Measurements from ENCODE around the gene PCDHGB3. TPM values are rescaled to one million over a fixed set of nuclear protein-coding genes. Genes with fewer than 3 reads are reported as not detected.
"Not testable (repeated sequence)": the region's sequence is repeated elsewhere in the genome, so short reads cannot be mapped to it uniquely, and the experiment has no call there.

Gene PCDHGB3
- polyA plus RNA-seq, 2 of the 4 experiments (the other 2 are of a cell fraction): 0.28 to 1.2 TPM

DNA sequence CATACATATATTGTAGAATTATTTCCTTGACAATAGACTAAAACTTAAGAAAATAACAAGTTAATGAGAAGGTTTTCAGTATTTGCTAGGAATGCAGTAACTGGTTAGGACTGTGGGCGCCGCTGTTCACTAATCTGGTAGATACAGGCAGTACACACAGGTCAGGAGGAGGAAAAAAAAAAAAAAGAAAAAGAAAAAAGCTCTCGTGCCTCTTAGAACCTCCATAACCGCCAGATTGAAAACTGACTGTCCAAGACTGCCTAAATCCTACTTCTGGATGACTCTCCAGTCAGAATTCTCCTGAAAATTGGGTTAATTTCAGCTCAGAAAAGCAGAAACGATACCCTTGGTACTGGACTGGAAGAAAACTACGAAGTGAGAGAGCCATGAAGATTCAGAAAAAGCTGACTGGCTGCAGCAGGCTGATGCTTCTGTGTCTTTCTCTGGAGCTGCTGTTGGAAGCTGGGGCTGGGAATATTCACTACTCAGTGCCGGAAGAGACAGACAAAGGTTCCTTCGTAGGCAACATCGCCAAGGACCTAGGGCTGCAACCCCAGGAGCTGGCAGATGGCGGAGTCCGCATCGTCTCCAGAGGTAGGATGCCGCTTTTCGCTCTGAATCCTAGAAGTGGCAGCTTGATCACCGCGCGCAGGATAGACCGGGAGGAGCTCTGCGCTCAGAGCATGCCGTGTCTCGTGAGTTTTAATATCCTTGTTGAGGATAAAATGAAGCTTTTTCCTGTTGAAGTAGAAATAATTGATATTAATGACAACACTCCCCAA is 39.6 kb upstream of the PCDHGB3 start, which contains the start of gene PCDHGA1:
Gene PCDHGA1, plus strand, starts transcription at position 216 of the 782 bp plus-strand sequence.
- Histone ChIP-seq H3K4me3 (peak within 1 kb of the TSS; percentile 43), H3K9me3 (peaks cover 25% of the 10 kb centered on the region; the same call in 2 of the 3 replicates), H3K27ac (peak within 1 kb of the TSS; percentile 44 to 80; a peak in 5 of 6 replicates), H3K4me2 (peak within 1 kb of the TSS; percentile 70), H3K4me1 (no peaks in the 10 kb centered on the region)
- DNase-seq (ENCODE audit: low read depth in 1 of 2, low spot score in 1 of 2) (peak; percentile 57 to 74), ATAC-seq (peak; percentile 92 to 94), FAIRE-seq (no peak)
- CTCF ChIA-PET: interaction anchor here (0.6 to 4.9 kb wide), 24 partner anchors 8 to 360 kb away, joined by 3 to 45 read pairs (median 4); partner anchors contain the start of genes PCDHB2, PCDHB7, PCDHGA2 and PCDHGA7
- WGBS (ENCODE audit: missing lambda C conversion rate): 9% methylated on average over 21 of the region's 21 CpGs
- TF ChIP-seq, protein P1, sequence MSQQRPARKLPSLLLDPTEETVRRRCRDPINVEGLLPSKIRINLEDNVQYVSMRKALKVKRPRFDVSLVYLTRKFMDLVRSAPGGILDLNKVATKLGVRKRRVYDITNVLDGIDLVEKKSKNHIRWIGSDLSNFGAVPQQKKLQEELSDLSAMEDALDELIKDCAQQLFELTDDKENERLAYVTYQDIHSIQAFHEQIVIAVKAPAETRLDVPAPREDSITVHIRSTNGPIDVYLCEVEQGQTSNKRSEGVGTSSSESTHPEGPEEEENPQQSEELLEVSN (IDR thresholded peaks at IDR 0.05; ENCODE audit: borderline replicate concordance, low read depth): peak; percentile 41; the same call in 1 of the 2 replicates
- TF ChIP-seq PHF8 (IDR thresholded peaks at IDR 0.05; ENCODE audit: borderline replicate concordance, low read depth) (no peak), FOSB (CRISPR knock-in tag; IDR thresholded peaks at IDR 0.05) (no peak), RAD21 (conservative IDR thresholded peaks at IDR 0.05 in 1 of 2, IDR thresholded peaks at IDR 0.05 in 1 of 2) (peak in 1 of 2 experiments; percentile 44; a peak in 3 of 5 replicates)
- TF ChIP-seq, protein P2, sequence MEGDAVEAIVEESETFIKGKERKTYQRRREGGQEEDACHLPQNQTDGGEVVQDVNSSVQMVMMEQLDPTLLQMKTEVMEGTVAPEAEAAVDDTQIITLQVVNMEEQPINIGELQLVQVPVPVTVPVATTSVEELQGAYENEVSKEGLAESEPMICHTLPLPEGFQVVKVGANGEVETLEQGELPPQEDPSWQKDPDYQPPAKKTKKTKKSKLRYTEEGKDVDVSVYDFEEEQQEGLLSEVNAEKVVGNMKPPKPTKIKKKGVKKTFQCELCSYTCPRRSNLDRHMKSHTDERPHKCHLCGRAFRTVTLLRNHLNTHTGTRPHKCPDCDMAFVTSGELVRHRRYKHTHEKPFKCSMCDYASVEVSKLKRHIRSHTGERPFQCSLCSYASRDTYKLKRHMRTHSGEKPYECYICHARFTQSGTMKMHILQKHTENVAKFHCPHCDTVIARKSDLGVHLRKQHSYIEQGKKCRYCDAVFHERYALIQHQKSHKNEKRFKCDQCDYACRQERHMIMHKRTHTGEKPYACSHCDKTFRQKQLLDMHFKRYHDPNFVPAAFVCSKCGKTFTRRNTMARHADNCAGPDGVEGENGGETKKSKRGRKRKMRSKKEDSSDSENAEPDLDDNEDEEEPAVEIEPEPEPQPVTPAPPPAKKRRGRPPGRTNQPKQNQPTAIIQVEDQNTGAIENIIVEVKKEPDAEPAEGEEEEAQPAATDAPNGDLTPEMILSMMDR (IDR thresholded peaks at IDR 0.05): peak; percentile 58
- POLR2A ChIA-PET: interaction anchor here (0.6 to 2.6 kb wide), 4 partner anchors 10 to 233 kb away, joined by 3 to 33 read pairs (median 3); partner anchors contain the start of genes PCDHGB1 and TAF7

DNA sequence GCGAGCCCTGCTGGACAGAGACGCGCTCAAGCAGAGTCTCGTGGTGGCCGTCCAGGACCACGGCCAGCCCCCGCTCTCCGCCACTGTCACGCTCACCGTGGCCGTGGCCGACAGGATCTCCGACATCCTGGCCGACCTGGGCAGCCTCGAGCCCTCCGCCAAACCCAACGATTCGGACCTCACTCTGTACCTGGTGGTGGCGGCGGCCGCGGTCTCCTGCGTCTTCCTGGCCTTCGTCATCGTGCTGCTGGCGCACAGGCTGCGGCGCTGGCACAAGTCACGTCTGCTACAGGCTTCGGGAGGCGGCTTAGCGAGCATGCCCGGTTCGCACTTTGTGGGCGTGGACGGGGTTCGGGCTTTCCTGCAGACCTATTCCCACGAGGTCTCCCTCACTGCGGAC is 37.5 kb upstream of the PCDHGB3 start:
- POLR2A ChIA-PET; H3K4me3 ChIP-seq; H3K27ac ChIP-seq; DNase-seq (ENCODE audit: low read depth in 1 of 2, low spot score in 1 of 2); ATAC-seq; FAIRE-seq; H3K4me2 ChIP-seq; H3K4me1 ChIP-seq: not testable (repeated sequence)
- 85% methylated on average over 28 of the region's 39 CpGs for WGBS (ENCODE audit: missing lambda C conversion rate)
- H3K9me3 ChIP-seq: peaks cover 31% of the 10 kb centered on the region; the same call in 2 of the 3 replicates
- CTCF ChIA-PET: interaction anchor here (2.2 kb wide), 1 partner anchor 235 kb away, joined by 7 read pairs; no protein-coding TSS in a partner anchor

DNA sequence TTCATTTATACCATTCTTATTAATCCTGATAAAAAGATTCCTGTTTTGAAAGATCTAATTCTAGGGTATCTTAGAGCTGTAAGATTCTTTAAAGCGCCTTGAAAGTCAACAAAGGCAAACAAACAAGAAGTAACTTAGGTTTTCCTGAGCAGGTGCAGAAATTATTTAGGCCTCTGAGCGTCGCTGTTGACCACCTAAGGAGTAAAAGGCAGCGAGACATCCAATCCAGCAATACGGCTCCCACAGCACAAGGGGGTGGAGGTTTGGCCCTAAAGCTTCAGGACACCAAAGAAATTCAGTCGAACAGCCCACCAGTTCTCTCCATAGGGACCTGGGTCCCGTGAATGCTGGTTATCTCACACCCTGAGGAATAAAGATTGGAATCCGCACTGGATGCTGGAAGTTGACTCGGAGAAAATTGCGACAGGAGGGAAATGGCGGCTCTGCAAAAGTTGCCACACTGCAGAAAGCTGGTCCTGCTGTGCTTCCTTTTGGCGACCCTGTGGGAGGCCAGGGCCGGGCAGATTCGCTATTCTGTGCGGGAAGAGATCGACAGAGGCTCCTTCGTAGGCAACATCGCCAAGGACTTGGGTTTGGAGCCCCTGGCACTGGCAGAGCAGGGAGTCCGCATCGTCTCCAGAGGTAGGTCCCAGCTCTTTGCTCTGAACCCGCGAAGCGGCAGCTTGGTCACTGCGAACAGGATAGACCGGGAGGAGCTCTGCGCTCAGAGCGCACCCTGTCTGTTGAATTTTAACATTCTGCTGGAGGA is 31.3 kb upstream of the PCDHGB3 start, which contains the start of gene PCDHGA2:
Gene PCDHGA2, plus strand, starts transcription at position 223 of the 769 bp plus-strand sequence.
- 27% methylated on average over 25 of the region's 27 CpGs for WGBS (ENCODE audit: missing lambda C conversion rate)
- DNase-seq (ENCODE audit: low read depth in 1 of 2, low spot score in 1 of 2) (peak; percentile 24 to 74), FAIRE-seq (no peak), ATAC-seq (peak; percentile 54 to 87; a peak in 4 of 6 replicates)
- Histone ChIP-seq H3K4me2 (peak within 1 kb of the TSS; percentile 61), H3K9me3 (peaks cover 37% of the 10 kb centered on the region), H3K4me3 (peak within 1 kb of the TSS; percentile 45), H3K4me1 (no peaks in the 10 kb centered on the region), H3K27ac (peak within 1 kb of the TSS; percentile 59 to 70)
- ChIA-PET CTCF (interaction anchor here (0.6 to 2.9 kb wide), 19 partner anchors 10 to 257 kb away, joined by 3 to 22 read pairs (median 5); partner anchors contain the start of genes PCDHGA1, PCDHGB1, PCDHGB4 and TAF7), POLR2A (interaction anchor here (1.0 to 1.6 kb wide), 3 partner anchors 12 to 183 kb away, joined by 3 to 15 read pairs (median 6); partner anchors contain the start of genes PCDHGB1 and TAF7)
- TF ChIP-seq, protein P3, sequence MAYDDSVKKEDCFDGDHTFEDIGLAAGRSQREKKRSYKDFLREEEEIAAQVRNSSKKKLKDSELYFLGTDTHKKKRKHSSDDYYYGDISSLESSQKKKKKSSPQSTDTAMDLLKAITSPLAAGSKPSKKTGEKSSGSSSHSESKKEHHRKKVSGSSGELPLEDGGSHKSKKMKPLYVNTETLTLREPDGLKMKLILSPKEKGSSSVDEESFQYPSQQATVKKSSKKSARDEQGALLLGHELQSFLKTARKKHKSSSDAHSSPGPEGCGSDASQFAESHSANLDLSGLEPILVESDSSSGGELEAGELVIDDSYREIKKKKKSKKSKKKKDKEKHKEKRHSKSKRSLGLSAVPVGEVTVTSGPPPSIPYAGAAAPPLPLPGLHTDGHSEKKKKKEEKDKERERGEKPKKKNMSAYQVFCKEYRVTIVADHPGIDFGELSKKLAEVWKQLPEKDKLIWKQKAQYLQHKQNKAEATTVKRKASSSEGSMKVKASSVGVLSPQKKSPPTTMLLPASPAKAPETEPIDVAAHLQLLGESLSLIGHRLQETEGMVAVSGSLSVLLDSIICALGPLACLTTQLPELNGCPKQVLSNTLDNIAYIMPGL (CRISPR knock-in tag; IDR thresholded peaks at IDR 0.05; ENCODE audit: borderline replicate concordance): no peak
- no peak for TF ChIP-seq FOSB (CRISPR knock-in tag; IDR thresholded peaks at IDR 0.05)
- TF ChIP-seq, protein P2 (IDR thresholded peaks at IDR 0.05): peak; percentile 35; the same call in 2 of the 3 replicates
- TF ChIP-seq HEYL (CRISPR knock-in tag; IDR thresholded peaks at IDR 0.05): no peak
- TF ChIP-seq POLR2A (IDR thresholded peaks at IDR 0.05; ENCODE audit: low read length): no peak
- TF ChIP-seq PHF8 (IDR thresholded peaks at IDR 0.05; ENCODE audit: borderline replicate concordance, low read depth): no peak
- no peak for TF ChIP-seq NR3C1 (IDR thresholded peaks at IDR 0.05)
- peak in 1 of 2 experiments; percentile 25; a peak in 1 of 4 replicates for TF ChIP-seq CEBPB (IDR thresholded peaks at IDR 0.05)
- TF ChIP-seq ZNF302 (CRISPR knock-in tag; IDR thresholded peaks at IDR 0.05): no peak
- TF ChIP-seq HDAC2 (IDR thresholded peaks at IDR 0.05): no peak
- TF ChIP-seq RAD21 (conservative IDR thresholded peaks at IDR 0.05 in 1 of 2, IDR thresholded peaks at IDR 0.05 in 1 of 2): peak; percentile 46 to 53; a peak in 4 of 5 replicates

DNA sequence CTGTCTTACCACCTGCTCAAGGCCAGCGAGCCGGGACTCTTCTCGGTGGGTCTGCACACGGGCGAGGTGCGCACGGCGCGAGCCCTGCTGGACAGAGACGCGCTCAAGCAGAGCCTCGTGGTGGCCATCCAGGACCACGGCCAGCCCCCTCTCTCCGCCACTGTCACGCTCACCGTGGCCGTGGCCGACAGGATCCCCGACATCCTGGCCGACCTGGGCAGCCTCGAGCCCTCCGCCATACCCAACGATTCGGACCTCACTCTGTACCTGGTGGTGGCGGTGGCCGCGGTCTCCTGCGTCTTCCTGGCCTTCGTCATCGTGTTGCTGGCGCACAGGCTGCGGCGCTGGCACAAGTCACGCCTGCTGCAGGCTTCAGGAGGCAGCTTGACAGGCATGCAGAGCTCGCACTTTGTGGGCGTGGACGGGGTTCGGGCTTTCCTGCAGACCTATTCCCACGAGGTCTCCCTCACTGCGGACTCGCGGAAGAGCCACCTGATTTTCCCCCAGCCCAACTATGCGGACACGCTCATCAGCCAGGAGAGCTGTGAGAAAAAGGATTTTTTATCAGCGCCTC is 29.2 kb upstream of the PCDHGB3 start:
- H3K9me3 ChIP-seq: peaks cover 47% of the 10 kb centered on the region
- H3K4me2 ChIP-seq; H3K4me1 ChIP-seq; FAIRE-seq; ATAC-seq; H3K4me3 ChIP-seq; POLR2A ChIA-PET; DNase-seq (ENCODE audit: low read depth in 1 of 2, low spot score in 1 of 2); H3K27ac ChIP-seq: not testable (repeated sequence)
- CTCF ChIA-PET: interaction anchor here (1.4 kb wide), 1 partner anchor 10 kb away, joined by 5 read pairs; the partner anchor contains the start of gene PCDHGA1
- WGBS (ENCODE audit: missing lambda C conversion rate): 76% methylated on average over 32 of the region's 45 CpGs
